Adipocyte (in vitro differentiated cells): ENCODE data around the gene MRPL27.

ENCODE experiments used
- DNase-seq: peaks from one replicate; pipeline ENCODE4 v3.0.0-alpha.2; 2015; ENCODE audit warnings: low read depth
- H3K27me3 ChIP-seq: replicated peaks from 2 replicates; pipeline ENCODE4 v1.7.0; 2013; ENCODE audit warnings: mild to moderate bottlenecking, low read length, moderate library complexity; ENCODE audit not compliant: control insufficient read depth, insufficient read depth
- H3K36me3 ChIP-seq: 2 replicates; pipeline ENCODE4 v1.7.0; 2013; ENCODE audit warnings: low read length, mild to moderate bottlenecking, moderate library complexity; ENCODE audit not compliant: control insufficient read depth, insufficient read depth, severe bottlenecking
- H3K4me1 ChIP-seq: 2 replicates; pipeline ENCODE4 v1.7.0; 2013; ENCODE audit warnings: mild to moderate bottlenecking, low read length, moderate library complexity; ENCODE audit not compliant: control insufficient read depth, insufficient read depth
- H3K4me3 ChIP-seq: 2 replicates; pipeline ENCODE4 v1.7.0; 2013; ENCODE audit warnings: mild to moderate bottlenecking, low read length, moderate library complexity
- H3K9ac ChIP-seq: 2 replicates; pipeline ENCODE4 v1.7.0; 2013; ENCODE audit warnings: mild to moderate bottlenecking, low read length, moderate library complexity
- H3K9me3 ChIP-seq: 2 replicates; pipeline ENCODE4 v1.7.0; 2013; ENCODE audit warnings: mild to moderate bottlenecking, low read length, moderate library complexity; ENCODE audit not compliant: control insufficient read depth

MRPL27 gene

DNA sequence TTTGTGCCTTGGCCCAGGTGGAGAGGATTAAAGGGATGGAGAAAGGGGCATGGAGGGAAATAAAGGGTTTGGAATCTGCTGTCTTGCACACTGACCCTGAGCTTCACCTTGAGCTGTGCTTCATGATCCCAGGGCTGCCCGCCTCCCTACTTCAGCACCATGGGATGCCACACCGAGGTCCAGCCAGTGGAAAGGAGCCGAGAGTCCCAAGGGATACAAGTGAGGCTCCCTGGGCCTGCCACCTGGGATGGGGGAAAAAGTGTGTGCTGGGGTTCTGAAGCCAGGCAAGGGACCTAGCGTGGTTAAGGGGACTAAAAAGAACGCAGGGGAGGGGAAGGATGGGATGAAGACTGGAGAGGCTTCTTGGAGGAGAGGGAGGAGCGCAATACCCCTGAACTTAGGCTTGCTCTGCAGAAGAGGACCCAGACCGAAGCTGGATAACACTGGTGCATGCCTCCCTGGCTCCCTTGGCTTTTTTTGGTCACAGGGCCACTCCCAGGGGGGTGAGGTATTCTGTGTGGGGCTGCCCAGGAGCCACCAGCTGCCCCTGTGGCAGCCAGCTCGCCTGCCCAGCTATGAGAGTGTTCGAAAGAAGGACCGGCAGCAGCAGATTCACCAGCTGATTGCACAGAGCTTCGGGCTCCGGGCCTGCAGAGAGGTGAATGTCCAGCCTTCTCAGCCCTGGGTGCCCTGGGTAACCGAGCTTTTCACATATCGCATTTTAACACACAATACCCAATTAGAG lies 7.2 kb downstream of the MRPL27 start:
- no peak for DNase-seq
- Histone ChIP-seq H3K9me3 (no peaks in the 10 kb centered on the region), H3K27me3 (no peaks in the 10 kb centered on the region), H3K36me3 (peaks cover 54% of the 10 kb centered on the region), H3K9ac (no peak overlapping the region), H3K4me3 (no peak overlapping the region), H3K4me1 (peaks cover 13% of the 10 kb centered on the region)

DNA sequence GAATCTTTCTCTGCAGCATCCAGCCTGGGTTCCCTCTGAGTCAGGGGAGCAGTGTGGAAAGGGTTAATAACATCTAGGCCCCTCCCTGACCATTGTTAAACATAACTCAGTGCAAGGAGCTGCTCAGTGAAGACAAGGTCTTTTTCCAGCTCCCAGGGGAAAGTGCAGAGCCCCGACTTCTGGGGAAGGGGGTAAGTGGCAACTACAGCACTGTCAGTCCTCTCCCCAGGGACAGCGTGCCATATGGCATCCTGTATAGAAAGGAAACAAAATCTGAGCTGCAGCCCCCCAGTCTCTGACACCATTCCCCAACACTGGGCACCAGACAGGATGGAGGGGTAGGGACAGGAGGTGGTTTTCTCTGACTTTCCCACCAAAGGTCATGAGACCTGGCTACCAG lies 7.8 kb downstream of the MRPL27 start:
- H3K9me3 ChIP-seq, result no peaks in the 10 kb centered on the region
- H3K9ac ChIP-seq, result no peak overlapping the region
- no peak for DNase-seq
- peaks cover 13% of the 10 kb centered on the region for H3K4me1 ChIP-seq
- no peaks in the 10 kb centered on the region for H3K27me3 ChIP-seq
- no peak overlapping the region for H3K4me3 ChIP-seq
- H3K36me3 ChIP-seq, result peaks cover 50% of the 10 kb centered on the region

DNA sequence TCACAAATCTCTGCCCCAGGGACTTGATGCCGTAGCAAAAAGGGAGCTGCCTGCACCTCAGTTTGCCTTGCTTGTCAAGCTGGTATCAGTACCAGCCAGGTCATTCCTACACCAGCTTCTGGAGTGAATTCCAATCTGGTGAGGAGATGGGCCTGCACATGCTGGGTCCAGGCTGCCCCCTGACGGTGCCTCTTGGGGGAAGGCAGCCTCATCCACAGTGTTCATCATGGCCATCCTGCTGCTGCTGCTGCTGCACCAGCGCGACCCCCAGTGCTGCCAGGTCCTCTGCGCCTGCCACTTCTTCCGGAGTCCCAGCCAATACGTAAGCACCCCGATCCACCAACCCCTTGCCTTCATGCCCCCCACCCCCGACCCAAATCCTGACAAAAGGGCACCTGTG lies 8.3 kb downstream of the MRPL27 start:
- Histone ChIP-seq H3K36me3 (peaks cover 45% of the 10 kb centered on the region), H3K9me3 (no peaks in the 10 kb centered on the region), H3K4me3 (no peak overlapping the region), H3K27me3 (no peaks in the 10 kb centered on the region), H3K9ac (no peak overlapping the region), H3K4me1 (peaks cover 13% of the 10 kb centered on the region)
- peak; percentile 61 for DNase-seq

DNA sequence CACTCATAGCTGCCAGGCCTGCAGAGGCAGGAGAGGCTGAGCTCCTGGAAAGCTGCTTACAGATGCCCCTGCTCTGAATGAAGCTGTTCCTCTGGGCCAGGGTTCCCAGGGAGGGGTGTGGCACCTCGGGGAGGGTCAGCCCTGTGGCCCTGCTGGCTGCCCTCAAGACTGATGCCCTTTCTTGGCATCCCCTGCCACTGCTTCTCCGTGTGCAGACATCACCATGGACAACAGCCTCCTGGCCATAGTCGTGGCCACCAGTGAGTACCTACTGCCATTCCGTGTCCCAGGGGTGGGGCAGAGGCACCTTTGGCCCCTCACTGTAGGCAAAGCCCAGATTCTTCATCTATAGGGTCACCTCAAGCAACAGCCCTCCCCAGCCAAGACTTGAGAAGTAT lies 8.9 kb downstream of the MRPL27 start:
- DNase-seq, result no peak
- H3K4me1 ChIP-seq, result peaks cover 13% of the 10 kb centered on the region
- H3K9ac ChIP-seq, result no peak overlapping the region
- no peaks in the 10 kb centered on the region for H3K9me3 ChIP-seq
- H3K36me3 ChIP-seq, result peaks cover 39% of the 10 kb centered on the region
- H3K4me3 ChIP-seq, result no peak overlapping the region
- H3K27me3 ChIP-seq, result no peaks in the 10 kb centered on the region

DNA sequence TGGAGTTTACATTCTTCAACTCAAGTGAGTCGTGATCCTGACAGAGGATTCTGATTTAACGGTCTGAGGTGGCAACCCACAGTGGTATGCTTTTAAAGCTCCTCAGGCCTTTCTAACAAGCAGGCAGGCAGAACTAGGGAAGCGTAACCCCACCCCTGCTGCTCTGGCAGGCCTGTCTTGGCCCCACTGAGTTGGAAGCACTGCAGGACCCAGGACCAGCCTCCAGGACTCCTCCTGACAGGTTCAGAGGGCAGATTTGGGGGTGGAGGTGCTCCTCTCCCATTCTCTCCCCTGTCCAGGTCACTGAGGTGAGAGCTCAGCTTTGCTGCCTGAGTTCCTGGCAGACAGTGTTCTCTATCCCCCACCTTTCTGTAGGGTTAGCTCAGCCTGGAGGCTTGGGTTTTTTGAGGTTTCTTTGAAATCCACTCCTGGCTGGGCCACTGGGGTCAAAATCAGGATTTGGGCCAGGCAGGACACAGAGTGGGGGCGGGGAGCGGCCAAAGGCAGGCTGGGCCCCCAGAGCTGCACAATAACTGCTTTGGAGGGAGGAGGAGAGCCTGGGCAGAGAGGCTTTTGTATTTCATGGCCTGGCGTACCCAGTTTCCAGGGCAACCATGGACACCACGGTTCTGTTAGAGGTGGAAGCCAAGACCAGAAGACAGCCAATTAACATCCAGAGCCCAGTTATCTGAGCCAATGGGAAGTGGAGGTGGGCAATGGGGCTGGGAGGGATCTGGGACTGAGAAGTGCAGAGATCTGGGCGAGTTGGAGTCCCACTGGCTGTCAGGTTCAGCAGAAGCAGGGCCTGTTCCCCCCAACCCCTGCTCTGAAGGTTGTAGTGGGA lies 9.5 kb downstream of the MRPL27 start:
- no peak overlapping the region for H3K4me3 ChIP-seq
- H3K4me1 ChIP-seq, result peaks cover 13% of the 10 kb centered on the region
- H3K27me3 ChIP-seq, result no peaks in the 10 kb centered on the region
- DNase-seq, result no peak
- no peak overlapping the region for H3K9ac ChIP-seq
- H3K9me3 ChIP-seq, result no peaks in the 10 kb centered on the region
- H3K36me3 ChIP-seq, result peaks cover 38% of the 10 kb centered on the region

DNA sequence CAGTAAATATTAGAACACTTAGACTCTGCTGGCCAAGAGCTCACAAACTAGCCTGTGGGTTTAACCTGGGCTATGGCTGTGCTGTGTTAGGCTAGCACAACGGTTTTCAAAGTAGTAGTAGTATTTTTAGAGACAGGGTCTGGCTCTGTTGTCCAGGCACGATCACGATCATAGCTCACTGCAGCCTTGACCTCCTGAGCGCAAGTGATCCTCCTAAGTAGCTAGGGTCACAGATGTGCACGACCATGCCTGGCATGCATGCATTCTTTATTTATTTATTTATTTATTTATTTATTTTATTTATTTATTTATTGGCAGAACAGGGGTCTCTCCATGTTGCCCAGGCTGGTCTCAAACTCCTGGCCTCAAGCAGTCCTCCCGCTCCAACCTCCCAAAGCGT lies 10.3 kb downstream of the MRPL27 start:
- Histone ChIP-seq H3K9me3 (no peaks in the 10 kb centered on the region), H3K27me3 (no peaks in the 10 kb centered on the region), H3K4me3 (no peak overlapping the region), H3K9ac (peak overlapping the region; percentile 20), H3K36me3 (peaks cover 38% of the 10 kb centered on the region), H3K4me1 (peaks cover 13% of the 10 kb centered on the region)
- no peak for DNase-seq

DNA sequence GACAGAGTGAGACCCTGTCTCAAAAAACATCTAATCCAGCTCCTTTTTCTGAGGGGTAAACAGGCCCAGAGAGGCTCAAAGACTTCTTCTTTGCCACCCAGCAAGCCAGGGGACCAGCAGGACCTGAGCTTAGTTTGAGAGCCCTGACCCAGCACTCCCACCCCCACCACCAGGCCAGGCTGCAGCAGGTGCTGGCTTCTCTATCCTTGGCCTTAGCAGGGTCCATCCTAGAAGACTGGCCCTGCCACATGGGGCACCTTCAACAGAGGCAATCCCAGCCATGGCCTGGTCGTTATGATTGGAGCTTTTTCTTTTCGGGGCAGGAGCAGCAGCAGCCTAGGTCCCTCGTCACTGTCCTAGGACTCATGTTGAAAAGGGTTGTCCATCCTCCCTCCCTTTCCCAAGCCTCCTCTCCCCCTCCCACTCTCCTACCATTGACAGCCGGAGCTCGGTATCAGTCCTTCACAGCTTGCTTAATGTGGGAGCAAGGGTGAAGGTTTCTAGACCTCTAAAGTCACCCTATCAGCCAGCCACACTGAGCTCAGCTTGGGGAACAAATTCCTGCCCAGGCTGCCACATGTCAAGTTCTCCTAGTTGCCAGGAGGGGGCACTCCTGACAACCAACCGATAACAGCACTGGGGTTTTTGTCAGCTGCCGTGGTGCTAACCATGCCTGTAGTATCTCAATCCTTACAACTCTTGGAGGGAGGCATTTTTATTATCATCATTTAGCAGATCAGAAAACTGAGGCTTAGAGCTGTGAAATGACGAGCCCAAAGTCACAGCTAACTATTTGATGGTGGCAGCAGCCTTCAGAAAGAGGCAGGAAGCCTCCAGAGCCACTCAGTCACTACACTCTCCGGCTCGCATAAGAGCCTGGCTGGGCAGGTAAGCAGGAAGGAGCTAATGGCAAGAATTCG lies 11.2 kb downstream of the MRPL27 start:
- no peaks in the 10 kb centered on the region for H3K9me3 ChIP-seq
- H3K4me3 ChIP-seq, result no peak overlapping the region
- H3K27me3 ChIP-seq, result no peaks in the 10 kb centered on the region
- peak overlapping the region; percentile 20 for H3K9ac ChIP-seq
- H3K4me1 ChIP-seq, result peaks cover 13% of the 10 kb centered on the region
- H3K36me3 ChIP-seq, result peaks cover 36% of the 10 kb centered on the region
- peak; percentile 73 for DNase-seq

DNA sequence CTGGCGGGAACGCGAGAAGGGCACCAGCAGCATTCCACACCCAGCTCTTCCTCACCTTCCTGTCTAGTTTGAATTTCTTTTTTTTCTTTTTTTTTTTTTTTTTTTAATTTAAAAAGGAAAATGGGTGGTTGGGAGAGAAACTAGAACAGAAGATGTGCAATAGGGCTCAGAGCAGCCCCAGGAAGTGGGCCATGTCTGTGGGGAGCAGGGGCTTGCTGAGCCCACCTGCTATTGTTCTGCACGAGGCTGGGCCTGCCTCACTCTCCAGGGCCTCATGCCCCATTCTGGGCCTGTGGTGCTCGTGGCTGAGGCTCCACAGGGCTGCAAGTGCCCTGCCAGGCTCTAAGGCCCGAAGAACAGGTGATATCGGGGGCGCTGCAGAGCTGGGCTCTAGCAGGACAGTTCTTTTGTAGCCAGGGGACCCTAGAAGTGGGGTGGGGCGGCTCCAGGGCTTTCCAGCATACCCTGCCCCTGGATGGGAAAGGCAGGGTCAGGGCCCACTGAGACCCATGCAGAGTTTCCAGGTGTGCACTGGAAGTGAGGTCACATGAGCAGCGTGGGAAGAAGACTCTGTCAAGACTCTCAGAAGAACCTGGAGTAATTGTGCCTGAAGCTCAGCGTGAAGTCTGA lies 12.4 kb downstream of the MRPL27 start:
- Histone ChIP-seq H3K9ac (no peak overlapping the region), H3K27me3 (no peaks in the 10 kb centered on the region), H3K9me3 (no peaks in the 10 kb centered on the region), H3K4me1 (peaks cover 13% of the 10 kb centered on the region), H3K4me3 (no peak overlapping the region), H3K36me3 (peaks cover 36% of the 10 kb centered on the region)
- DNase-seq, result no peak

DNA sequence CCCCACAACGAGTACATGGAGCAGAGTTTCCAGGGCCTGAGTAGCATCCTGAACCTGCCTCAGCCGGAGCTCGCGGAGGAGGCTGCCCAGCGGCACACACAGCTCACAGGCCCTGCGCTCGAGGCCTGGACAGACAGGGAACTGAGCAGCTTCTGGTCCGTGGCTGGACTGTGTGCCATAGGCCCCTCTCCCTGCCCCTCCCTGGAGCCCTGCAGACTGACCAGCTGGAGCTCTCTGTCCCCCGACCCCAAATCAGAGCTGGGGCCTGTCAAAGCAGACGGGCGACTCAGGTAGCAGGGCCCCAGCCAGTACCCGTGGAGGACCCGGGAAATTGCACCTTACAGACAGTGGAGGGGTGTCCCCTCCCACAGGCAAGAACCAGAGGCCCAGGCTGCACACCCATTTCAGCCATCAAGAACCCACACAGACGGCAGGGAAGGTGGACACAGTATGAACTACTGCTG lies 13.0 kb downstream of the MRPL27 start:
- no peak for DNase-seq
- peaks cover 13% of the 10 kb centered on the region for H3K4me1 ChIP-seq
- peaks cover 37% of the 10 kb centered on the region for H3K36me3 ChIP-seq

DNA sequence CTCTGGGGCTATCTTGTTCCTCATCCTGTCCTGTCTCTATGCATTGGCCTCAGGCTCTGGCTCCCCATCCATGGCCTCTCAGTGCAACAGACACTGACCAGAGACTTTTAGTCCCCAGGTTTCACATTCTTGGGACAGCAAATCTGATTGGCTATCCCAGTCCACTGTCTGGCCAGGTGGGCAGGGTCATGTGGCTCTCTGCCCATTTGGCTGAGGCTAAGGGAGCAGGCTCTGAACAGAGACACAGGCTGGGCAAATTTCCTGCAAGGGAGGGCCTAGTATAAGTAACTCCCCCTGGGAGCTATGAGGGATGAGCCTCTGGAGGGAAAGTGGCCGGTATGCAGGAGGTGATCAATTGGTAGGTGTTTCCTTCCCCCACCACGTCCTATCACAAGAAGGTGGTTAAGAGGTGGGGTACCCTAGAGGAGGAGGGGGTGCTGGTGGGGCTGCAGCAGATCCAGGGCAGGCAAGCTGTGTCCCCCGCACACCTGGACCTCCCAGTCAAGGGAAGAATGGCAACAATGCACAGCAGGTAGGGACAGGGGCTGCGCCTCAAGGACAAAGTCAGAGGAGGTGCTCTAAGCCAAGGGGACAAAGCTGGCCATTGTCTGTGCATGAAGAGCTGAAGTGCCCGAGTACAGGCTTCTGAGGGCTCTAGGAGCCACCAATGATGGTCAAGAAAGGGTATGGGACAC lies 13.8 kb downstream of the MRPL27 start:
- Histone ChIP-seq H3K4me3 (no peak overlapping the region), H3K36me3 (peaks cover 46% of the 10 kb centered on the region), H3K9me3 (no peaks in the 10 kb centered on the region), H3K4me1 (peaks cover 13% of the 10 kb centered on the region), H3K27me3 (no peaks in the 10 kb centered on the region), H3K9ac (no peak overlapping the region)
- no peak for DNase-seq

More for the DNA sequence above, 13.0 kb downstream of the MRPL27 start:
- Histone ChIP-seq H3K27me3 (no peaks in the 10 kb centered on the region), H3K9me3 (no peaks in the 10 kb centered on the region), H3K4me3 (no peak overlapping the region), H3K9ac (no peak overlapping the region)
